ENCODE results near the gene LPIN1. TPM values are rescaled to one million over a fixed set of nuclear protein-coding genes. Genes with fewer than 3 reads are reported as not detected.
"Not testable (repeated sequence)": the region's sequence is repeated elsewhere in the genome, so short reads cannot be mapped to it uniquely, and the experiment has no call there.

The LPIN1 gene
- total RNA-seq, 2 donors from 2014 or later = 63.0 to 112 TPM

- Mint-ChIP-seq H3K36me3 (peaks cover 10% of the 10 kb centered on the region), H3K27me3 (no peaks in the 10 kb centered on the region), H3K4me3 (peak overlapping the region; percentile 85), H3K4me1 (ENCODE audit: low read depth in 2 of 2) (peaks cover 70 to 88% of the 10 kb centered on the region in 2 donors), H3K27ac (peak overlapping the region; percentile 91 to 95), H3K9me3 (no peaks in the 10 kb centered on the region)
- DNase-seq (ENCODE audit: low spot score) = peak; percentile 72
- peak; percentile 73 to 77 for ATAC-seq
These were observed 7.7 kb downstream of the LPIN1 start for GRCh38 chr2:11753886-11754699.

- peak overlapping the region; percentile 85 for H3K4me3 Mint-ChIP-seq
- H3K27me3 Mint-ChIP-seq = no peaks in the 10 kb centered on the region
- DNase-seq (ENCODE audit: low spot score) = no peak
- no peaks in the 10 kb centered on the region for H3K9me3 Mint-ChIP-seq
- H3K36me3 Mint-ChIP-seq = peaks cover 12% of the 10 kb centered on the region
- peaks cover 67 to 85% of the 10 kb centered on the region in 2 donors for H3K4me1 Mint-ChIP-seq (ENCODE audit: low read depth in 2 of 2)
- ATAC-seq = no peak
- peak overlapping the region; percentile 91 to 95 for H3K27ac Mint-ChIP-seq
These were observed 8.2 kb downstream of the LPIN1 start for GRCh38 chr2:11754700-11755015.

GRCh38 chr2:11757101-11757500, 10.7 kb downstream of the LPIN1 start:
- Mint-ChIP-seq H3K9me3 (no peaks in the 10 kb centered on the region), H3K4me1 (ENCODE audit: low read depth in 2 of 2) (peaks cover 57 to 75% of the 10 kb centered on the region in 2 donors), H3K27ac (peak overlapping the region; percentile 77 to 80), H3K27me3 (no peaks in the 10 kb centered on the region), H3K4me3 (peak overlapping the region; percentile 58), H3K36me3 (peaks cover 12% of the 10 kb centered on the region)
- ATAC-seq (no peak), DNase-seq (ENCODE audit: low spot score) (no peak)

GRCh38 chr2:11758187-11758586, 11.8 kb downstream of the LPIN1 start:
- DNase-seq (ENCODE audit: low spot score) = no peak
- Mint-ChIP-seq H3K9me3 (no peaks in the 10 kb centered on the region), H3K4me3 (peak overlapping the region; percentile 74), H3K27me3 (no peaks in the 10 kb centered on the region), H3K4me1 (ENCODE audit: low read depth in 2 of 2) (peaks cover 62 to 78% of the 10 kb centered on the region in 2 donors), H3K27ac (peak overlapping the region; percentile 77 to 80), H3K36me3 (peaks cover 18% of the 10 kb centered on the region)
- no peak for ATAC-seq

DNA sequence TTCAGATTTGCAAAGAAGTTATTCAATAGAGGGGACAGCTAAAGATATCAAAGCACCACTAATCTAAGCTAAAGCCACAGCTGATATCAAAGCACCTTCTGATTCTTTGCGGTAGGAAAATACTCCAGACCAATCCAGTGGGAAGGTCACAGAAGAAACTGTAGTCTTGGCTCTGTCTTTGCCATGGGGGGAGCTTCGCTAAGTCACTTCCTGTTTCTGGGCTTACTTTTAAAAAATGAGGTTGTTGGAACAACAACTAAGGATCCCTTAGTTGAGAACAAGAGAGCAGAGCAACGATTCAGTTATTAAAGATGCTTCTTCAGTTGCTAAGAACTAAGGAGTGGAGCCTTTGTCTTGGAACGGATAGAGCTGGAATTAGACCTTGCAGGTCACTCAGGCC, 12.2 kb downstream of the LPIN1 start:
- Mint-ChIP-seq H3K36me3 (peaks cover 18% of the 10 kb centered on the region), H3K27ac (peak overlapping the region; percentile 77 to 80), H3K27me3 (no peaks in the 10 kb centered on the region), H3K4me1 (ENCODE audit: low read depth in 2 of 2) (peaks cover 61 to 78% of the 10 kb centered on the region in 2 donors), H3K9me3 (no peaks in the 10 kb centered on the region), H3K4me3 (no peak overlapping the region)
- DNase-seq (ENCODE audit: low spot score) (no peak), ATAC-seq (no peak)

DNA sequence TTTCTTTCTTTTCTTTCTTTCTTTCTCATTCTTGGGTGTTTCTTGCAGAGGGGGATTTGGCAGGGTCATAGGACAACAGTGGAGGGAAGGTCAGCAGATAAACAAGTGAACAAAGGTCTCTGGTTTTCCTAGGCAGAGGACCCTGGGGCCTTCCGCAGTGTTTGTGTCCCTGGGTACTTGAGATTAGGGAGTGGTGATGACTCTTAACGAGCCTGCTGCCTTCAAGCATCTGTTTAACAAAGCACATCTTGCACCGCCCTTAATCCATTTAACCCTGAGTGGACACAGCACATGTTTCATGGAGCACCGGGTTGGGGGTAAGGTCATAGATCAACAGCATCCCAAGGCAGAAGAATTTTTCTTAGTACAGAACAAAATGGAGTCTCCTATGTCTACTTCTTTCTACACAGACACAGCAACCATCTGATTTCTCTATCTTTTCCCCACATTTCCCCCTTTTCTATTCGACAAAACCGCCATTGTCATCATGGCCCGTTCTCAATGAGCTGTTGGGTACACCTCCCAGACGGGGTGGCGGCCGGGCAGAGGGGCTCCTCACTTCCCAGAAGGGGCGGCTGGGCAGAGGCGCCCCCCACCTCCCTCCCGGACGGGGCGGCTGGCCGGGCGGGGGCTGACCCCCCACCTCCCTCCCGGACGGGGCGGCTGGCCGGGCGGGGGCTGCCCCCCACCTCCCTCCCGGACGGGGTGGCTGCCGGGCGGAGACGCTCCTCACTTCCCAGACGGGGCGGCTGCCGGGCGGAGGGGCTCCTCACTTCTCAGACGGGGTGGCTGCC, 12.9 kb downstream of the LPIN1 start:
- DNase-seq (ENCODE audit: low spot score); H3K9me3 Mint-ChIP-seq; ATAC-seq; H3K27me3 Mint-ChIP-seq: not testable (repeated sequence)
- Mint-ChIP-seq H3K27ac (peak overlapping the region; percentile 77 to 80), H3K36me3 (peaks cover 18% of the 10 kb centered on the region), H3K4me1 (ENCODE audit: low read depth in 2 of 2) (peaks cover 58 to 73% of the 10 kb centered on the region in 2 donors), H3K4me3 (peak overlapping the region; percentile 32)

DNA sequence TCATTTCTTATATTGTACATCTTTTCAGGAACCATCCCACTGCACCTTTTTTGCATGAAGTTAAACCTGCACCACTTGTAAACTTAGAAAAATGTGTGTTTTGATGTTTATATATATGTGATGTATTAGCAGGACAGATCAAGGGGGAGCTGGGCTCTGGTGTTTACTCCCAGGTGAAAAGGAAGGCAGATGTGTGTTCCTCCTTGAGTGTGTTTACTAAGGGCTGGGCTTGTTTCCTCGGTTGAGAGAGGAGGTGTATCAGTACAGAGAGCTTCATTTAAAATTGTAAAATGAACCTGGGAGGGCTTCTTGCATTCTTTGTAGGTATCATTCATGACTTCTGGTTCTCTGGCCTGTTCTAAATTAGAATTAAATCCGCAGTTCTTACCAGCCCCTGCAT, 14.8 kb downstream of the LPIN1 start:
- Mint-ChIP-seq H3K9me3 (no peaks in the 10 kb centered on the region), H3K4me1 (ENCODE audit: low read depth in 2 of 2) (peaks cover 59 to 60% of the 10 kb centered on the region in 2 donors), H3K4me3 (no peak overlapping the region), H3K27ac (peak overlapping the region; percentile 54 to 56), H3K27me3 (no peaks in the 10 kb centered on the region), H3K36me3 (peaks cover 21% of the 10 kb centered on the region)
- ATAC-seq = no peak
- DNase-seq (ENCODE audit: low spot score) = no peak

DNA sequence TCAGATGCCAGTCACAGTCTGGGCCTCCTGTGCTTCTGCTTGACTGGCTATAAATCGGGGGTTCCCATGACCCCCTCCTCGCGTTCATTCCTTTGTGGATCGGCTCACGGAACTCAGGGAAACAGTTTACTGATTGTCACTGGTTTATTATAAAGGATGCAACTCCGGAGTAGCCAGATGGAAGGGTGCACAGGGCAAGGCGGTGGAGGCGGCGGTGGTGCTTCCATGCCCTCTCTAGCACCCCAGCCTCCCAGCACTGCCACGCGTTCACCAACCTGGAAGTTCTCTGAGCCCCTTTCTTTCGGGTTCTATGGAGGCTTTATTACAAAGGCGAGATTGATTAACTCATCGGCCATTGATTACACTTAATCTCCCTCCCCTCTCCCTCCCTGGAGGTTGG, 15.6 kb downstream of the LPIN1 start:
- Mint-ChIP-seq H3K27ac (no peak overlapping the region), H3K27me3 (no peaks in the 10 kb centered on the region), H3K4me1 (ENCODE audit: low read depth in 2 of 2) (peaks cover 58 to 59% of the 10 kb centered on the region in 2 donors), H3K9me3 (no peaks in the 10 kb centered on the region), H3K4me3 (no peak overlapping the region), H3K36me3 (peaks cover 28% of the 10 kb centered on the region)
- ATAC-seq (no peak), DNase-seq (ENCODE audit: low spot score) (no peak)

GRCh38 chr2:11762799-11763461, 16.5 kb downstream of the LPIN1 start:
- ATAC-seq (no peak), DNase-seq (ENCODE audit: low spot score) (no peak)
- no peaks in the 10 kb centered on the region for H3K27me3 Mint-ChIP-seq
- peaks cover 30% of the 10 kb centered on the region for H3K36me3 Mint-ChIP-seq
- H3K9me3 Mint-ChIP-seq = no peaks in the 10 kb centered on the region
- H3K27ac Mint-ChIP-seq = peak overlapping the region in 1 of 2 donors; percentile 84
- H3K4me3 Mint-ChIP-seq = peak overlapping the region; percentile 21
- peaks cover 55 to 56% of the 10 kb centered on the region in 2 donors for H3K4me1 Mint-ChIP-seq (ENCODE audit: low read depth in 2 of 2)

DNA sequence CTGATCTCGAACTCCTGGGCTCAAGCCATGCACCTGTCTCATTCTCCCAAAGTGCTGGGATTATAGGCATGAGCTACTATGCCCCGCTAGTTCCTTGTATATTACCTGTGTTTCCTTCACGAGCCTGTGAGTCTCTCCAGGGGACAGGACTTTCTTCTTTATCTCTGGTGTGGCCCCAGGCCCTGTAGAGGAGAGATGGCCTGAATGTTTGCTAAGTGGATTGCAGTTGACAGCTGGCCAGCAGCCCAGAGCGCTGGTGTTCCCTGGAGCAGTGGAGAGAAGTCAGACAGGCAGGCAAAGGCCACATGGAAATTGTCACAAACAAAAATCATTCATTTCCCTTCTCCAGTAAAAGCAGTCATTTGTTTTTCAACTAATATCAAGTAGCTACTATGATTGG, 17.9 kb downstream of the LPIN1 start:
- no peaks in the 10 kb centered on the region for H3K9me3 Mint-ChIP-seq
- H3K27ac Mint-ChIP-seq = peak overlapping the region; percentile 49 to 62
- DNase-seq (ENCODE audit: low spot score) = no peak
- H3K4me1 Mint-ChIP-seq (ENCODE audit: low read depth in 2 of 2) = peaks cover 44 to 48% of the 10 kb centered on the region in 2 donors
- H3K27me3 Mint-ChIP-seq = no peaks in the 10 kb centered on the region
- ATAC-seq = no peak
- H3K36me3 Mint-ChIP-seq = peaks cover 31% of the 10 kb centered on the region
- no peak overlapping the region for H3K4me3 Mint-ChIP-seq

- Mint-ChIP-seq H3K4me1 (ENCODE audit: low read depth in 2 of 2) (peaks cover 44 to 48% of the 10 kb centered on the region in 2 donors), H3K36me3 (peaks cover 32% of the 10 kb centered on the region)
These were observed 18.5 kb downstream of the LPIN1 start for GRCh38 chr2:11764920-11765319.

DNA sequence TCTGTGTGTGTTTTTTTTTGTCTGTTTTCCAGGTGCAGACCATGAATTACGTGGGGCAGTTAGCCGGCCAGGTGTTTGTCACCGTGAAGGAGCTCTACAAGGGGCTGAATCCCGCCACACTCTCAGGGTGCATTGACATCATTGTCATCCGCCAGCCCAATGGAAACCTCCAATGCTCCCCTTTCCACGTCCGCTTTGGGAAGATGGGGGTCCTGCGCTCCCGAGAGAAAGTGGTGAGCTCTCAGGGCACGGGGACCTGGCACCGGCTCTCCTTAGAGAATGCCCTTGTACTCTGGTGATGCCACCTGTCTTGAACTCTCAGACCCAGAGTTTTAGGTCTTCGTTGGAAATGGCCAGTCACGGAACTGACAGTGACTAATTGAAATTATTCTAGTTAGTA, 19.1 kb downstream of the LPIN1 start:
- H3K36me3 Mint-ChIP-seq = peaks cover 32% of the 10 kb centered on the region
- ATAC-seq (no peak), DNase-seq (ENCODE audit: low spot score) (no peak)
- H3K4me1 Mint-ChIP-seq (ENCODE audit: low read depth in 2 of 2) = peaks cover 46 to 48% of the 10 kb centered on the region in 2 donors
- no peaks in the 10 kb centered on the region for H3K9me3 Mint-ChIP-seq
- H3K27me3 Mint-ChIP-seq = no peaks in the 10 kb centered on the region
- no peak overlapping the region for H3K4me3 Mint-ChIP-seq
- peak overlapping the region; percentile 18 to 51 for H3K27ac Mint-ChIP-seq

More at GRCh38 chr2:11764920-11765319, 18.5 kb downstream of the LPIN1 start:
- no peak for DNase-seq (ENCODE audit: low spot score)
- no peak overlapping the region for H3K4me3 Mint-ChIP-seq
- no peaks in the 10 kb centered on the region for H3K9me3 Mint-ChIP-seq
- H3K27ac Mint-ChIP-seq = peak overlapping the region; percentile 51 to 62
- H3K27me3 Mint-ChIP-seq = no peaks in the 10 kb centered on the region
- ATAC-seq = no peak

- no peaks in the 10 kb centered on the region for H3K9me3 Mint-ChIP-seq
- no peaks in the 10 kb centered on the region for H3K27me3 Mint-ChIP-seq
- DNase-seq (ENCODE audit: low spot score) (no peak), ATAC-seq (no peak)
- H3K36me3 Mint-ChIP-seq = peaks cover 32% of the 10 kb centered on the region
- no peak overlapping the region for H3K4me3 Mint-ChIP-seq
- H3K27ac Mint-ChIP-seq = peak overlapping the region; percentile 15 to 18
- H3K4me1 Mint-ChIP-seq (ENCODE audit: low read depth in 2 of 2) = peaks cover 46 to 48% of the 10 kb centered on the region in 2 donors
These were observed 19.6 kb downstream of the LPIN1 start for GRCh38 chr2:11766016-11766415.

Data from natural killer cell treated with Interleukin-12 subunit alpha and Interleukin-12 subunit beta and Interleukin-15 and Interleukin-18, amount 100 ng/mL, for 72 hours (primary cell).